GM19452 (cell line): ENCODE measurements around the gene SELENOV.

ENCODE experiments used
- ATAC-seq: cut with Tn5 transposase; IDR thresholded peaks from one replicate; pipeline ENCODE4 v1.9.1; 2021; ENCODE audit not compliant: unreplicated experiment

Gene SELENOV

DNA sequence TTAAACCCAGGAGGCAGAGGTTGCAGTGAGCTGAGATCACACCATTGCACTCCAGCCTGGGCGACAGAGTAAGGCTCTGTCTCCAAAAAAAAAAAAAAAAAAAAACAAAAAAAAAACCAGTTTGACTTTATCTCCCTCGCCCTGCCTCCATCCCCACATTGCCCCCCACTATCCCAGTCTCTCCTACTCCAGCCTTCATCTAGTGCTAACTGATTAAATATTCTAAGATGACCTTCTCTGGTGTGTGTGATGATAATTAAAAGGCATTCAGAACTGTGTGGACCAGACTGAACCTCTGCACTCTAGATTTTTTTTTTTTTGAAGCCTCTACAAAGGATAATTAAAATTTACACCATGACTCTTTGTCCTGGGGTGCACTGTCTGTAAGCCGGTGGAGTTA, 22.2 kb upstream of the SELENOV start:
- ATAC-seq = no peak

GRCh38 chr19:39494661-39495060, 20.3 kb upstream of the SELENOV start:
- ATAC-seq = no peak

DNA sequence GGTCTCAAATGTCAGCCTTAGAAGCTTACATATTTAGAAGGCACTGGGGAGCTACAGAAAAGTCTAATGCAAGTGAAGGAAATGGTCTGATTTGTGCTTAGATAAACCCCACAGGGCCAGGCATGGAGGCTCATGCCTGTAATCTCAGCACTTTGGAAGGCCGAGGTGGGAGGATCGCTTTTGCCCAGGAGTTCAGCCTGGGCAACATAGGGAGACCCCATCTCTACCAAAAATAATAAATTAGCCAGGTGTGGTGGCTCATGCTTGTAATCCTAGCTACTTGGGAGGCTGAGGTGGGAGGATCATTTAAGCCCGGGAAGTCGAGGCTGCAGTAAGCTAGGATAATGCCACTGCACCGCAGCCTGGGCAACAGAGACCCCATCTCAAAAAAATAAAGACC, 18.9 kb upstream of the SELENOV start:
- no peak for ATAC-seq

- no peak for ATAC-seq
Measured at GRCh38 chr19:39497701-39497995, 17.3 kb upstream of the SELENOV start.

DNA sequence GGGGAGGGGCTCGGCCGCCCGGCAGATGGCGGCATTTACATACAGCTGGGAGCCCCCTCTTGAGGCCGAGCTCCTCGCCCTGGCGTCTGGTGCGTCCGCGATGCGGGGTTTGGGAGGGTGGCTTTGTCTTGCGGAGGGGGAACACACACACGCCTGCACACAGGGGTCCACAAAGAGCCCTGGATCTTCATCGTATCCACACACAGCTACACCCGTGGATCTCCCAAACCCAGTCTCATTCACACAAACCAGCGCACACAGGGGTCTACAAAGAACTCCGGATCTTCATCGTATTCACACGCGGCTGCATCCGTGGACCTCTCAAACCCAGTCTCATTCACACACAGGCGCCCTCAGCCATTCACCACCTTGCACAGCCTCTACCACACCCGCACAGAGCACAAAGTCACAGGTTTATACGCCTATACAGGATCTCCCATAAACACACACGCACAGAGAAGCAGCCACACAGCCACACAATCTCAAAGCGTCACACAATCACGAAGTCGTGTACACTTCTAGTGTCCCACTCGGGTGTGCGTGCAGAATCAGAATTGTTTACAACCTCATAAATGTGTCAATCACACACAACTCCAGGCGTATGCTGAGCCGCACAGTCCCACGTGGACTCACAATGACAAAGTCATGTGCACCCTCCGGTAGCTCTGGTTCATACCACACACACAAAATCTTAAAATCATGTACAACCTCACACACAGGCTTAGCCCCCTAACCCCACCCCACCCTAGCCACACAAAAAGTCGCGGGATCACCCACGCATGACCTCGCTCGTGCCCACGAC, 16.7 kb upstream of the SELENOV start:
- no peak for ATAC-seq

- ATAC-seq = no peak
Measured at GRCh38 chr19:39498798-39499642, 15.9 kb upstream of the SELENOV start, which contains the start of gene DLL3. Gene DLL3, plus strand, starts transcription at chr19:39498947. Its CDS starts 28 bp downstream, at chr19:39498975.

GRCh38 chr19:39499932-39500331, 15.0 kb upstream of the SELENOV start:
- ATAC-seq = no peak

GRCh38 chr19:39500543-39500942, 14.4 kb upstream of the SELENOV start:
- no peak for ATAC-seq

- no peak for ATAC-seq
Measured at GRCh38 chr19:39501340-39501739, 13.6 kb upstream of the SELENOV start.

- no peak for ATAC-seq
Measured at GRCh38 chr19:39502640-39503417, 12.1 kb upstream of the SELENOV start.

GRCh38 chr19:39506598-39506943, 8.4 kb upstream of the SELENOV start:
- no peak for ATAC-seq

GRCh38 chr19:39506944-39507714, 7.8 kb upstream of the SELENOV start:
- ATAC-seq = no peak

DNA sequence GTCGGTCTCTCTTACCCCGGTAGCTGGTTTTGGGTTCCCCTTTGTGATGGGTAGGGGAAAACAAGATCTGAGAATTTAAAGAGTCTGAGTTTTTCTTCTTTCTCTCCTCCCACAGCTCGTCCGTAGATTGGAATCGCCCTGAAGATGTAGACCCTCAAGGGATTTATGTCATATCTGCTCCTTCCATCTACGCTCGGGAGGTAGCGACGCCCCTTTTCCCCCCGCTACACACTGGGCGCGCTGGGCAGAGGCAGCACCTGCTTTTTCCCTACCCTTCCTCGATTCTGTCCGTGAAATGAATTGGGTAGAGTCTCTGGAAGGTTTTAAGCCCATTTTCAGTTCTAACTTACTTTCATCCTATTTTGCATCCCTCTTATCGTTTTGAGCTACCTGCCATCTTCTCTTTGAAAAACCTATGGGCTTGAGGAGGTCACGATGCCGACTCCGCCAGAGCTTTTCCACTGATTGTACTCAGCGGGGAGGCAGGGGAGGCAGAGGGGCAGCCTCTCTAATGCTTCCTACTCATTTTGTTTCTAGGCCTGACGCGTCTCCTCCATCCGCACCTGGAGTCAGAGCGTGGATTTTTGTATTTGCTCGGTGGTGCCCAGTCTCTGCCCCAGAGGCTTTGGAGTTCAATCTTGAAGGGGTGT, 7.1 kb upstream of the SELENOV start:
- ATAC-seq = no peak

GRCh38 chr19:39508629-39509028, 6.3 kb upstream of the SELENOV start:
- ATAC-seq = no peak

DNA sequence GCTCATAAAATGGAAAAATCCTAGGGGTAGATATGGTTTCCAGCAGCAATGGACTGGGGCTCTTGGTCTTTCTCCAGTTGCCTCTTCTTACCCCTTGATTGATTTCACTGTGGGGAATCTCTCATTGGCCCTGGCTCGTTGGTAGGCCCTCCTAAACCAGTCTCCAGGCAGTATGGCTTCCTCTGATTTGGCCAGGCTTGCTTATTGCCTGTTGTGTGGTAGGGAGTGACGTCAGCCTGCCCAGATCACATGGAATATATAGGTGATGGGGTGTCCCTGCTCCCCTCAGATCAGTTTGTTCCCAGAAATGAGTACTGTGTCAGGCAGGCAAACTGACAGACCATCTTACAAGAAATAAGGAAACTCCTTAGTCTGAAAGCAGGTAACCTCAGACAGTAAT, 5.7 kb upstream of the SELENOV start:
- no peak for ATAC-seq

GRCh38 chr19:39512988-39513387, 2.0 kb upstream of the SELENOV start:
- no peak for ATAC-seq

DNA sequence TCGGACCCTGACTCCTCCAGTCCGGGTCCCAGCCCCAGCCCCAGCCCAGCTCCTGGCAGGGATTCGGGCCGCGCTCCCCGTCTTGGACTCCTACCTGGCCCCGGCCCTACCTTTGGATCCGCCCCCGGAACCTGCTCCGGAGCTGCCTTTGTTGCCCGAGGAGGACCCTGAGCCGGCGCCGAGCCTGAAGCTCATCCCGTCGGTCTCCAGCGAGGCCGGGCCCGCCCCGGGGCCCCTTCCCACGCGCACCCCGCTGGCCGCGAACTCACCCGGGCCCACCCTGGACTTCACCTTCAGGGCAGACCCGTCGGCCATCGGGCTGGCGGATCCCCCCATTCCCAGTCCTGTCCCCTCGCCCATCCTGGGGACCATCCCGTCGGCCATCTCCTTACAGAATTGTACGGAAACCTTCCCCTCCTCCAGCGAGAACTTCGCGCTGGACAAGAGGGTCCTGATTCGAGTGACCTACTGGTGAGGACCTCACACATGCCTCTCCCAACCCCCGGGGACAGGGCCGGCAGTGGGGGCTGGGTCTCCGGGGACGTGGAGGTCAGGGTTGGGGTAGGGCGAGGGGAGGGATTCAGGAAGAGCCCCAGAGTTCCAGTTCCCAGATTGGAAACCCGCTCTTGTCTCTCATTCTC, 732 bp downstream of the SELENOV start:
- no peak for ATAC-seq

DNA sequence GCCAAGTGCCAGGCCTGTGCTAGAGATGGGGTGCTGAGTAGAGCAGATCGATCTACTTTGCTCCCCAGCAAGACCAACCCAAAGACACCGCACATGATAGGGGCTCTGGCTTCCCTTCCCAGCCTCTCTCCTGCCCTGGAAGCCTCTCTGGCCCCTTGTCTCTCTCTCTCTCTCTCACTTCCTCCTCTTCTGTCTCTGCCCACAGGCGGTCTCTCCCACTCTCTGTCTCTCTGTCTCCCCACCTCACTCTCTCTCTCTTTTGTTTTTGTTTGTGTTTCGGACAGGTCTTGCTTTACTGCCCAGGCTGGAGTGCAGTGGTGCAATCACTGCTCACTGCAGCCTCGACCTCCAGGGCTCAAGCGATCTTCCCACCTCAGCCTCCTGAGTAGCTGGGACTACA, 1.3 kb downstream of the SELENOV start:
- ATAC-seq = no peak

DNA sequence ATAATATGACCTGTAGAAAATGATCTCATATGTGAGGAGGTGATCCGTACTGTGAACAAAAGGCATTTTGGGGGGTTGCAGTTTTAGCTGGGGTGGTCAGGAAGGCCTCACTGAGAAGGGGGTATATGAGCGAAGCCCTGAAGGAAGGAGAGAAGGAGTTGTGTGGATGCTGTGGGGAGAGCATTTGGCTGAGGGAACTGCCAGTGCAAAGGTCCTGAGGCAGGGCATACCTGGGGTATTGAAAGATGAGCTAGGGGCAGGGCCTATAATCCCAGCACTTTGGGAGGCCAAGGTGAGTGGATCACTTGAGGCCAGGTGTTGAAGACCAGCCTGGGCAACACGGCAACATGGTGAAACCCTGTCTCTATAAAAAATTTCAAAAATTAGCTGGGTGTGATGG, 2.5 kb downstream of the SELENOV start:
- ATAC-seq = no peak

GRCh38 chr19:39518458-39518857, 3.5 kb downstream of the SELENOV start:
- no peak for ATAC-seq
